Measurements from ENCODE around the gene KIAA1755.

KIAA1755 gene, protein sequence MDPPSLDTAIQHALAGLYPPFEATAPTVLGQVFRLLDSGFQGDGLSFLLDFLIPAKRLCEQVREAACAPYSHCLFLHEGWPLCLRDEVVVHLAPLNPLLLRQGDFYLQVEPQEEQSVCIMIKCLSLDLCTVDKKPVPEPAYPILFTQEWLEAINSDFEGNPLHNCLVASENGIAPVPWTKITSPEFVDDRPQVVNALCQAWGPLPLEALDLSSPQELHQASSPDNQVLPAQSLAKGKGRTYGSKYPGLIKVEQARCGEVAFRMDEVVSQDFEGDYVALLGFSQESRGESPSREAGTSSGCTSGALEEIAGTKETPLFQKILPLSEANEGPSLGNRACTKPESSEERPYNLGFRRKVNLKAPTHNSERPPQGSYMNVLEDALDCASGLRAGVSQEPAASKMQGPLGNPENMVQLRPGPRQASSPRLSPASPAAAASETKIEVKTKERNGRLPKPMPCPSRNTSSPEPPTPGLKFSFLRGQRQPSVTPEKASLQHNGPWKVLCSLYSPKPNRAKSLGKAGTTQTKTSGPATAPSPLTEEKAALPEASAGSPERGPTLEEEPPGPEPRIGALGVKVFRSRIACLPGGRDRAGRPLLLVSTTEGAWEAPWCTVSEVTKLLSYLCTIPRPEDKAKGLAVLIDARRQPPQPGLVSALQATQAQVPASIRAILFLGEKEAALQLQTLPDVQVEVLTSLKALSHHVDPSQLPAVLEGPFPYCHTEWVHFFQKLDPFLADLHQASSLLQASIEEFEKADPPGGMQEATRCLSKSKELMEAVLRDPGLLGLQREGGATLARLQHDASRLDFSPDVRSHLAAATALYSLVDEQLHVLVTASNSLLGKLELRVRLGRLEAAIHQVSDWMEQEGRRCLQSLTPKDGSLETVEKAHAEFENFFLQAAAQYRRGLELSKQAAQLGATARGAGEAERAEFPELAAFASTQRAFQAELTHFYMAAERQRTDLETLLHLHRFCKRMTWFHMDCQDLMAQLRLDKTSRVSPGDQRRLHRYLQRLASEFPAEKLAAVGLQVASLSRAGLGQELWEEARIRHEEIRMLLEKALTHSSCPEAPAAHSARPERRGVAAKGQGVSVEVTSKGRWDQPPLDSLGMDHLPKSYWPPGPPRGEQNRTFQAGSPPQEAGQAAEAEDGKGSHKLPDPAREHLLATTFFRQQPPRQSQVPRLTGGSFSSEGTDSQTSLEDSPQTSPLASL

GRCh38 chr20:38260378-38261053, at the start of gene KIAA1755:
Gene KIAA1755 (minus strand): TSS chr20:38260735. CDS start chr20:38260500, 235 bp downstream.
- H4K20me1 ChIP-seq (ENCODE audit: insufficient read depth, low read length), result no peaks in the 10 kb centered on the region
- no peak within 1 kb of the TSS for H3K9ac ChIP-seq (ENCODE audit: low read length)
- H3K4me3 ChIP-seq (ENCODE audit: low read length), result no peak within 1 kb of the TSS
- no peak within 1 kb of the TSS for H3K4me2 ChIP-seq (ENCODE audit: low read length)
- no peak for TF ChIP-seq EZH2phosphoT487 (IDR thresholded peaks at IDR 0.05; ENCODE audit: low read depth)
- no peak for TF ChIP-seq CTCF (IDR thresholded peaks at IDR 0.05; ENCODE audit: low read depth, low read length)
- H3K79me2 ChIP-seq (ENCODE audit: low read length), result no peaks in the 10 kb centered on the region
- no peaks in the 10 kb centered on the region for H3K36me3 ChIP-seq (replicated peaks; ENCODE audit: low read depth, low read length)
- no peak within 1 kb of the TSS for H3K27ac ChIP-seq (ENCODE audit: low read length)
- H2AFZ ChIP-seq (ENCODE audit: low read depth, low read length), result no peak within 1 kb of the TSS
- no peaks in the 10 kb centered on the region for H3K4me1 ChIP-seq (ENCODE audit: low read length)
- no peaks in the 10 kb centered on the region for H3K9me3 ChIP-seq (ENCODE audit: insufficient read depth, low read length)
- H3K27me3 ChIP-seq (ENCODE audit: low read depth, low read length), result peaks cover 30% of the 10 kb centered on the region

DNA sequence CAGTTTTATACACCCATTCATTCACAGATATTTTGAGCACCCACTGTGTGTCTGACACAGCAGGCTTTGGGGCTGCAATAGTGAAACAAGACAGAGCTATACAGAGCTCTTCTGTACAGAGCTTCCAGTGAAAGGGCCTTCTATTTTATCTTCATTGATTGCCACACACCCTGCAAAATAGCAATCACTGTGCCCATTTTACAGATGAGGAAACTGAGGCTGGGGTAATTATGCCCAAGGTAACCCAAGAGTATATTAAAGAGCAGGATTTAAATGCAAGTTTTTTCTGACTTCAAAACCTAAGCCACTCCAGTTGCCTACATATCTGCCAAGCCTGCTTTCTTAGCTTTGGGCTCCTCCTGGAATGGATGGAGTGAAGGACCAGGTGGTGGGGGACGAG, 47.9 kb upstream of the KIAA1755 start:
- no peaks in the 10 kb centered on the region for H3K79me2 ChIP-seq (ENCODE audit: low read length)
- H3K9me3 ChIP-seq (ENCODE audit: insufficient read depth, low read length), result no peaks in the 10 kb centered on the region
- H3K27ac ChIP-seq (ENCODE audit: low read length), result no peak overlapping the region
- TF ChIP-seq EZH2phosphoT487 (IDR thresholded peaks at IDR 0.05; ENCODE audit: low read depth), result no peak
- no peak for TF ChIP-seq CTCF (IDR thresholded peaks at IDR 0.05; ENCODE audit: low read depth, low read length)
- H3K36me3 ChIP-seq (replicated peaks; ENCODE audit: low read depth, low read length), result no peaks in the 10 kb centered on the region
- no peak overlapping the region for H3K9ac ChIP-seq (ENCODE audit: low read length)
- H3K4me1 ChIP-seq (ENCODE audit: low read length), result no peaks in the 10 kb centered on the region
- H3K27me3 ChIP-seq (ENCODE audit: low read depth, low read length), result peaks cover 50% of the 10 kb centered on the region
- H4K20me1 ChIP-seq (ENCODE audit: insufficient read depth, low read length), result no peaks in the 10 kb centered on the region
- H3K4me3 ChIP-seq (ENCODE audit: low read length), result no peak overlapping the region
- no peak overlapping the region for H2AFZ ChIP-seq (ENCODE audit: low read depth, low read length)
- H3K4me2 ChIP-seq (ENCODE audit: low read length), result no peak overlapping the region

DNA sequence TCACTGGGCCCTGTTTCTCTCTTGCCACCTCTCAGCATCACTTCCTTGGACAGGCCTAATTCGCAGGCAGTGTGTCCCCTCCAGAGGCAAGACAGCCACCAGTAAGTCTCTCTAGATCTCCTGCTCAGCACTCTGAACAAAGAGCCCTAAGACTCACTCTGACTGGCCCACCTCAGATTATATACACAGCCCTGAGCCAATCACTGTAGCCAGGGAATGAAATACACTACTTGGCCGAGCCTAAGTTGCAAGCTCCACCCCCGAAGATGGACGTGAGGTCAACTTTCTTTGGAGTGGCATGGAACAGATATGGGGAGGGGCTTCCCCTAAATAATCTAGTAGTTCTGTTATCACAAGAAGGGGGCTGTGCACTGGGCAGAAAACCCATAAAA, 47.5 kb upstream of the KIAA1755 start:
- Histone ChIP-seq H3K79me2 (ENCODE audit: low read length) (no peaks in the 10 kb centered on the region), H3K27me3 (ENCODE audit: low read depth, low read length) (peaks cover 53% of the 10 kb centered on the region), H3K4me3 (ENCODE audit: low read length) (no peak overlapping the region), H4K20me1 (ENCODE audit: insufficient read depth, low read length) (no peaks in the 10 kb centered on the region), H2AFZ (ENCODE audit: low read depth, low read length) (no peak overlapping the region), H3K27ac (ENCODE audit: low read length) (no peak overlapping the region), H3K9ac (ENCODE audit: low read length) (no peak overlapping the region), H3K36me3 (replicated peaks; ENCODE audit: low read depth, low read length) (no peaks in the 10 kb centered on the region), H3K9me3 (ENCODE audit: insufficient read depth, low read length) (no peaks in the 10 kb centered on the region), H3K4me1 (ENCODE audit: low read length) (no peaks in the 10 kb centered on the region), H3K4me2 (ENCODE audit: low read length) (no peak overlapping the region)
- TF ChIP-seq CTCF (IDR thresholded peaks at IDR 0.05; ENCODE audit: low read depth, low read length) (no peak), EZH2phosphoT487 (IDR thresholded peaks at IDR 0.05; ENCODE audit: low read depth) (no peak)
